ENCODE data around the gene GLT1D1. TPM values are rescaled to one million over a fixed set of nuclear protein-coding genes. Genes with fewer than 3 reads are reported as not detected.

The GLT1D1 gene
- total and polyA plus RNA-seq, 2 of the 8 experiments (the other 6 are each of a cell fraction or from before 2014, with no cell fraction given) = 1.5 to 3.6 TPM

DNA sequence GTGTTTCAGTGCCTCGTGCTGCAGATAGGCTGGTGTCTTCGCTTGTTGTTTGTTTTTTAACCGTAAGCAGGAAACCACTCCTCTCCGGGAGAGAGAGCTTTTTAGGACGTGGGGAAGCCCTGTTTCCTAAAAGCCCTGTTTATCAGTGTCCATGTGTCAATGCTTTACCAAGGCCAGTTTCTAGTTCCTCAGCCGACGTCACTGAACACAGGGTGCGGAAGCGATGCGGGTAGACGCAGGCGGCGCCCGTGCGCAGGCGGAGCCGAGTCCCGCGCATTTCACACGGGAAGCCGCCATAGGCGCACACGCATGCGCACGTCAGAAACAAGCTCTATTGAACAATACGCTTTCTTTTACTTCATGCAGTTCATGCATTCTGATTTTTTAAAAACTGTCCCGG, 79.8 kb downstream of the GLT1D1 start:
- no peak overlapping the region for H3K56ac ChIP-seq (replicated peaks; ENCODE audit: insufficient read length, low read depth, low read length)
- TF ChIP-seq BCL11A (IDR thresholded peaks at IDR 0.05; ENCODE audit: low read depth in 2 of 2, low read length in 2 of 2) = no peak
- TF ChIP-seq RXRA (IDR thresholded peaks at IDR 0.05; ENCODE audit: insufficient read depth, low read depth, low read length) = no peak
- no peak for TF ChIP-seq GABPA (IDR thresholded peaks at IDR 0.05; ENCODE audit: borderline replicate concordance, insufficient read depth, low read length)
- TF ChIP-seq RBBP5 (IDR thresholded peaks at IDR 0.05; ENCODE audit: borderline replicate concordance, low read depth, low read length) = no peak
- TF ChIP-seq CHD1 (IDR thresholded peaks at IDR 0.05; ENCODE audit: low read depth, low read length) = no peak
- no peak for TF ChIP-seq EGR1 (IDR thresholded peaks at IDR 0.05; ENCODE audit: borderline replicate concordance, low read depth, low read length)
- TF ChIP-seq, protein P1, sequence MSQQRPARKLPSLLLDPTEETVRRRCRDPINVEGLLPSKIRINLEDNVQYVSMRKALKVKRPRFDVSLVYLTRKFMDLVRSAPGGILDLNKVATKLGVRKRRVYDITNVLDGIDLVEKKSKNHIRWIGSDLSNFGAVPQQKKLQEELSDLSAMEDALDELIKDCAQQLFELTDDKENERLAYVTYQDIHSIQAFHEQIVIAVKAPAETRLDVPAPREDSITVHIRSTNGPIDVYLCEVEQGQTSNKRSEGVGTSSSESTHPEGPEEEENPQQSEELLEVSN (IDR thresholded peaks at IDR 0.05) = no peak
- no peak for TF ChIP-seq SIRT6 (IDR thresholded peaks at IDR 0.05; ENCODE audit: low read length)
- H3K27me3 ChIP-seq (replicated peaks in 1 of 4; ENCODE audit: control insufficient read depth in 3 of 4, extremely low read depth in 1 of 4, insufficient read depth in 3 of 4, low read length in 3 of 4) = no peaks in the 10 kb centered on the region; a peak in 1 of 7 replicates
- no peak overlapping the region for H2BK15ac ChIP-seq (ENCODE audit: low read length)
- POLR2A ChIA-PET (ENCODE audit: partially characterized antibody) = interaction anchor here (1.5 kb wide), 1 partner anchor 14 kb away, joined by 3 read pairs; no protein-coding TSS in a partner anchor
- no peak overlapping the region for H2BK20ac ChIP-seq (ENCODE audit: low read length)
- H3K14ac ChIP-seq (ENCODE audit: insufficient read length) = no peak overlapping the region
- no peak overlapping the region for H4K8ac ChIP-seq (ENCODE audit: extremely low read depth, insufficient read depth, low read length)
- no peak overlapping the region for H3K23ac ChIP-seq (ENCODE audit: insufficient read length)
- 96% methylated on average over 27 of the region's 27 CpGs; no CpG with 5 or more reads in 1 of the 2 experiments for WGBS, 2 experiments (ENCODE audit: extremely low coverage in 1 of 2, insufficient coverage in 1 of 2, insufficient read length in 1 of 2, insufficient replicate concordance in 2 of 2, low coverage in 1 of 2, low lambda C conversion rate in 2 of 2, missing lambda C conversion rate in 1 of 2)
- H2BK5ac ChIP-seq (ENCODE audit: low read depth, low read length) = no peak overlapping the region
- no peaks in the 10 kb centered on the region for H3K79me2 ChIP-seq (ENCODE audit: control insufficient read depth in 1 of 2, insufficient read depth in 2 of 2, low read length in 2 of 2)
- H4K91ac ChIP-seq (replicated peaks; ENCODE audit: insufficient read length, low read length) = no peak overlapping the region
- CTCF ChIA-PET (ENCODE audit: partially characterized antibody) = no interaction called here
- H3K23me2 ChIP-seq (ENCODE audit: low read depth, low read length) = no peaks in the 10 kb centered on the region
- H3K18ac ChIP-seq (ENCODE audit: extremely low read depth, low read length) = no peak overlapping the region
- H2AK5ac ChIP-seq (ENCODE audit: low read depth, low read length) = no peak overlapping the region
- no peaks in the 10 kb centered on the region for H4K20me1 ChIP-seq (replicated peaks in 1 of 2; ENCODE audit: control insufficient read depth in 1 of 2, insufficient read depth in 2 of 2, low read length in 2 of 2)
- no peak overlapping the region for H3K9ac ChIP-seq (replicated peaks in 1 of 4; ENCODE audit: extremely low read depth in 1 of 4, low read depth in 3 of 4, low read length in 3 of 4)
- FAIRE-seq = no peak
- no peak overlapping the region for H3K27ac ChIP-seq (ENCODE audit: low read depth, low read length)
- no peaks in the 10 kb centered on the region for H3K79me1 ChIP-seq (ENCODE audit: low read depth, low read length)
- H4K5ac ChIP-seq (ENCODE audit: insufficient read length, low read depth, low read length) = no peak overlapping the region
- no peaks in the 10 kb centered on the region for H3K36me3 ChIP-seq (ENCODE audit: control insufficient read depth in 2 of 4, insufficient read depth in 4 of 4, low read length in 3 of 4)
- no peak overlapping the region for H2BK120ac ChIP-seq (replicated peaks; ENCODE audit: low read depth, low read length)
- H3K4me3 ChIP-seq (ENCODE audit: extremely low read depth in 1 of 4, insufficient read depth in 2 of 4, low read depth in 3 of 4, low read length in 4 of 4) = no peak overlapping the region
- H3K4me1 ChIP-seq (replicated peaks in 1 of 4; ENCODE audit: control insufficient read depth in 3 of 4, insufficient read depth in 4 of 4, low read length in 3 of 4) = peaks cover 0 to 3% (median 0%) of the 10 kb centered on the region in 4 experiments; a peak in 1 of 7 replicates
- no peaks in the 10 kb centered on the region for H3K9me3 ChIP-seq (ENCODE audit: insufficient read depth in 2 of 2, low read depth in 1 of 2, low read length in 1 of 2)
- H3K4me2 ChIP-seq (ENCODE audit: insufficient read depth in 1 of 2, low read depth in 2 of 2, low read length in 2 of 2) = no peak overlapping the region
- no peak overlapping the region for H2BK12ac ChIP-seq (ENCODE audit: low read depth, low read length)
- no peak overlapping the region for H2AFZ ChIP-seq (ENCODE audit: low read length)
- no peak overlapping the region for H3K4ac ChIP-seq (replicated peaks; ENCODE audit: insufficient read length, low read depth, low read length)
- no peak for DNase-seq (ENCODE audit: low read depth in 1 of 2, low spot score in 2 of 2)

Measured in H1 (cell line).